ENCODE results near the gene PCDHA13.

PCDHA13 gene

GRCh38 chr5:140855772-140856674 lies 25.9 kb upstream of the PCDHA13 start, which contains the start of gene PCDHA10:
PCDHA10 (plus strand) TSS chr5:140855897; CDS start chr5:140856049, 152 bp downstream.
- Histone ChIP-seq H3K36me3 (no peaks in the 10 kb centered on the region), H3K4me1 (no peaks in the 10 kb centered on the region), H3K27me3 (no peaks in the 10 kb centered on the region), H3K27ac (no peak within 1 kb of the TSS), H3K9me3 (peaks cover 26% of the 10 kb centered on the region), H4K20me1 (no peaks in the 10 kb centered on the region), H3K9ac (no peak within 1 kb of the TSS), H3K4me3 (no peak within 1 kb of the TSS), H3K4me2 (no peak within 1 kb of the TSS)
- no peak for TF ChIP-seq Cebpa-rat (IDR thresholded peaks at IDR 0.05)

DNA sequence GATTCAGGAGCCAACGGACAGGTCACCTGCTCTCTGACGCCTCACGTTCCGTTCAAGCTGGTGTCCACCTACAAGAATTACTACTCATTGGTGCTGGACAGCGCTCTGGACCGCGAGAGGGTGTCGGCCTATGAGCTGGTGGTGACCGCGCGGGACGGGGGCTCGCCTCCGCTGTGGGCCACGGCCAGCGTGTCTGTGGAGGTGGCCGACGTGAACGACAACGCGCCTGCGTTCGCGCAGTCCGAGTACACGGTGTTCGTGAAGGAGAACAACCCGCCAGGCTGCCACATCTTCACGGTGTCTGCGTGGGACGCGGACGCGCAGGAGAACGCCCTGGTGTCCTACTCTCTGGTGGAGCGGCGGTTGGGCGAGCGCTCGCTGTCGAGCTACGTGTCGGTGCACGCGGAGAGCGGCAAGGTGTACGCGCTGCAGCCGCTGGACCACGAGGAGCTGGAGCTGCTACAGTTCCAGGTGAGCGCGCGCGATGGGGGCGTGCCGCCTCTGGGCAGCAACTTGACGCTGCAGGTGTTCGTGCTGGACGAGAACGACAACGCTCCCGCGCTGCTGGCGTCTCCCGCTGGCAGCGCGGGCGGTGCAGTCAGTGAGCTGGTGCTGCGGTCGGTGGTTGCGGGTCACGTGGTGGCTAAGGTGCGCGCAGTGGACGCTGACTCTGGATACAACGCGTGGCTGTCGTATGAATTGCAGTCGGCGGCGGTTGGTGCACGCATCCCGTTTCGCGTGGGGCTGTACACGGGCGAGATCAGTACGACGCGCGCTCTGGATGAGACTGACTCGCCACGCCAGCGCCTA lies 24.5 kb upstream of the PCDHA13 start:
- no peaks in the 10 kb centered on the region for H3K27me3 ChIP-seq
- H3K27ac ChIP-seq, result no peak overlapping the region
- peaks cover 39% of the 10 kb centered on the region for H3K9me3 ChIP-seq
- H3K4me1 ChIP-seq, result no peaks in the 10 kb centered on the region
- H3K4me3 ChIP-seq, result no peak overlapping the region
- no peaks in the 10 kb centered on the region for H3K36me3 ChIP-seq
- no peak overlapping the region for H3K4me2 ChIP-seq
- TF ChIP-seq Cebpa-rat (IDR thresholded peaks at IDR 0.05), result no peak
- no peak overlapping the region for H3K9ac ChIP-seq
- H4K20me1 ChIP-seq, result no peaks in the 10 kb centered on the region

GRCh38 chr5:140857987-140858240 lies 24.0 kb upstream of the PCDHA13 start:
- no peak for TF ChIP-seq Cebpa-rat (IDR thresholded peaks at IDR 0.05)
- Histone ChIP-seq H3K4me3 (no peak overlapping the region), H3K9ac (no peak overlapping the region), H3K36me3 (no peaks in the 10 kb centered on the region), H3K27me3 (no peaks in the 10 kb centered on the region), H3K27ac (no peak overlapping the region), H3K9me3 (peaks cover 45% of the 10 kb centered on the region), H4K20me1 (no peaks in the 10 kb centered on the region), H3K4me2 (no peak overlapping the region), H3K4me1 (no peaks in the 10 kb centered on the region)

GRCh38 chr5:140862441-140863295 lies 19.3 kb upstream of the PCDHA13 start:
- Histone ChIP-seq H3K9me3 (peaks cover 33% of the 10 kb centered on the region), H3K4me2 (no peak overlapping the region), H3K4me1 (no peaks in the 10 kb centered on the region), H3K4me3 (no peak overlapping the region), H3K27me3 (no peaks in the 10 kb centered on the region), H4K20me1 (no peaks in the 10 kb centered on the region), H3K27ac (no peak overlapping the region), H3K9ac (no peak overlapping the region), H3K36me3 (no peaks in the 10 kb centered on the region)
- TF ChIP-seq Cebpa-rat (IDR thresholded peaks at IDR 0.05), result no peak

DNA sequence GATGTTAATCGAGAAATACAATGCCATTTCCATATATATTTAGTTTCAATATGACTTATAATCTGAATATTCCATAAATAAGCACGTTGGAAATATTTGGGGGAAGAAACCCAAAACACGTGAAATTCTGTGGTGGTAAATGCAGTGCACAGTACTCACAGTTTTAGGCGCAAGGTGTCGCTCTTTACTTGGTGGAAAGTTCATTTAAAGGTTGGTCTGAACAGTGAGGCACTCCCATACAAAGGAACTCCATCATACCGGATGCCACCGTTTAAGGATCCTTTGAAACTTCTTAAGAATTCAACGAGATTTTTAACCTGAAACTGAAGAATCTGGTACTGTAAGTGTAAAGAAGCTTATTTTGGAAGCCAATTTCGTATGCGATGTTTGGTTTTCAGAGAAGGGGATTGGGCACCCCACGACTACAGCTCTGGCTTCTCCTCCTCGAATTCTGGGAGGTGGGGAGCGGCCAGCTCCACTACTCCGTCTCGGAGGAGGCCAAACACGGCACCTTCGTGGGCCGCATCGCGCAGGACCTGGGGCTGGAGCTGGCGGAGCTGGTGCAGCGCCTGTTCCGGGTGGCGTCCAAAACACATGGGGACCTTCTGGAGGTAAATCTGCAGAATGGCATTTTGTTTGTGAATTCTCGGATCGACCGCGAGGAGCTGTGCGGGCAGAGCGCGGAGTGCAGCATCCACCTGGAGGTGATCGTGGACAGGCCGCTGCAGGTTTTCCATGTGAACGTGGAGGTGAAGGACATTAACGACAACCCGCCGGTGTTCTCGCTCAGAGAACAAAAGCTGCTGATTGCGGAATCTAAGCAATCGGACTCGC lies 13.0 kb upstream of the PCDHA13 start, which contains the start of gene PCDHA11:
PCDHA11 (plus strand) TSS at position 237 of the 834 bp plus-strand sequence; CDS start at position 384, 147 bp downstream.
- no peak for TF ChIP-seq Cebpa-rat (IDR thresholded peaks at IDR 0.05)

GRCh38 chr5:140869555-140869886 lies 12.4 kb upstream of the PCDHA13 start:
- H3K4me2 ChIP-seq, result no peak overlapping the region
- no peaks in the 10 kb centered on the region for H3K27me3 ChIP-seq
- H3K4me1 ChIP-seq, result no peaks in the 10 kb centered on the region
- peaks cover 29% of the 10 kb centered on the region for H3K9me3 ChIP-seq
- H4K20me1 ChIP-seq, result no peaks in the 10 kb centered on the region
- no peak for TF ChIP-seq Cebpa-rat (IDR thresholded peaks at IDR 0.05)
- no peak overlapping the region for H3K27ac ChIP-seq
- H3K9ac ChIP-seq, result no peak overlapping the region
- no peak overlapping the region for H3K4me3 ChIP-seq
- H3K36me3 ChIP-seq, result no peaks in the 10 kb centered on the region

More for the DNA sequence above, 13.0 kb upstream of the PCDHA13 start, which contains the start of gene PCDHA11:
- Histone ChIP-seq H3K27me3 (no peaks in the 10 kb centered on the region), H3K4me2 (no peak within 1 kb of the TSS), H3K9ac (no peak within 1 kb of the TSS), H3K4me1 (no peaks in the 10 kb centered on the region), H4K20me1 (no peaks in the 10 kb centered on the region), H3K4me3 (no peak within 1 kb of the TSS), H3K27ac (no peak within 1 kb of the TSS), H3K9me3 (peaks cover 29% of the 10 kb centered on the region), H3K36me3 (no peaks in the 10 kb centered on the region)

- TF ChIP-seq Cebpa-rat (IDR thresholded peaks at IDR 0.05), result no peak
- no peaks in the 10 kb centered on the region for H4K20me1 ChIP-seq
- H3K9me3 ChIP-seq, result peaks cover 34% of the 10 kb centered on the region
- H3K27ac ChIP-seq, result no peak overlapping the region
- H3K4me3 ChIP-seq, result no peak overlapping the region
- no peaks in the 10 kb centered on the region for H3K4me1 ChIP-seq
- H3K36me3 ChIP-seq, result no peaks in the 10 kb centered on the region
- no peak overlapping the region for H3K4me2 ChIP-seq
- H3K27me3 ChIP-seq, result no peaks in the 10 kb centered on the region
- no peak overlapping the region for H3K9ac ChIP-seq
Measured at GRCh38 chr5:140870221-140871201, 11.4 kb upstream of the PCDHA13 start.

Measured in BLaER1 (cell line).